Fibroblast of mammary gland (primary cell): ENCODE results near the gene HIVEP3.

Experiments used
- DNase-seq: peaks from one replicate; pipeline ENCODE4 v3.0.0-alpha.2; 2010; ENCODE audit warnings: low read depth
- H3K4me3 ChIP-seq: 2 replicates; pipeline ENCODE4 v1.5.1; 2011; ENCODE audit warnings: low read depth, mild to moderate bottlenecking, low read length, moderate library complexity; ENCODE audit not compliant: control insufficient read depth
- TF ChIP-seq, protein P1 (sequence below): conservative IDR thresholded peaks from 2 replicates; pipeline ENCODE4 v1.5.1; 2011; ENCODE audit warnings: low read depth, low read length, inconsistent platforms; ENCODE audit not compliant: control insufficient read depth, insufficient read depth

HIVEP3 gene

GRCh38 chr1:41855713-41856112 lies 63.0 kb downstream of the HIVEP3 start:
- DNase-seq, result no peak
- TF ChIP-seq, protein P1, sequence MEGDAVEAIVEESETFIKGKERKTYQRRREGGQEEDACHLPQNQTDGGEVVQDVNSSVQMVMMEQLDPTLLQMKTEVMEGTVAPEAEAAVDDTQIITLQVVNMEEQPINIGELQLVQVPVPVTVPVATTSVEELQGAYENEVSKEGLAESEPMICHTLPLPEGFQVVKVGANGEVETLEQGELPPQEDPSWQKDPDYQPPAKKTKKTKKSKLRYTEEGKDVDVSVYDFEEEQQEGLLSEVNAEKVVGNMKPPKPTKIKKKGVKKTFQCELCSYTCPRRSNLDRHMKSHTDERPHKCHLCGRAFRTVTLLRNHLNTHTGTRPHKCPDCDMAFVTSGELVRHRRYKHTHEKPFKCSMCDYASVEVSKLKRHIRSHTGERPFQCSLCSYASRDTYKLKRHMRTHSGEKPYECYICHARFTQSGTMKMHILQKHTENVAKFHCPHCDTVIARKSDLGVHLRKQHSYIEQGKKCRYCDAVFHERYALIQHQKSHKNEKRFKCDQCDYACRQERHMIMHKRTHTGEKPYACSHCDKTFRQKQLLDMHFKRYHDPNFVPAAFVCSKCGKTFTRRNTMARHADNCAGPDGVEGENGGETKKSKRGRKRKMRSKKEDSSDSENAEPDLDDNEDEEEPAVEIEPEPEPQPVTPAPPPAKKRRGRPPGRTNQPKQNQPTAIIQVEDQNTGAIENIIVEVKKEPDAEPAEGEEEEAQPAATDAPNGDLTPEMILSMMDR, result no peak

GRCh38 chr1:41853907-41854306 lies 64.8 kb downstream of the HIVEP3 start:
- no peak for DNase-seq
- H3K4me3 ChIP-seq, result no peak overlapping the region
- TF ChIP-seq, protein P1, result no peak

More at GRCh38 chr1:41855713-41856112, 63.0 kb downstream of the HIVEP3 start:
- no peak overlapping the region for H3K4me3 ChIP-seq

GRCh38 chr1:41852091-41852490 lies 66.6 kb downstream of the HIVEP3 start:
- TF ChIP-seq, protein P1, result no peak
- DNase-seq, result no peak
- H3K4me3 ChIP-seq, result no peak overlapping the region

DNA sequence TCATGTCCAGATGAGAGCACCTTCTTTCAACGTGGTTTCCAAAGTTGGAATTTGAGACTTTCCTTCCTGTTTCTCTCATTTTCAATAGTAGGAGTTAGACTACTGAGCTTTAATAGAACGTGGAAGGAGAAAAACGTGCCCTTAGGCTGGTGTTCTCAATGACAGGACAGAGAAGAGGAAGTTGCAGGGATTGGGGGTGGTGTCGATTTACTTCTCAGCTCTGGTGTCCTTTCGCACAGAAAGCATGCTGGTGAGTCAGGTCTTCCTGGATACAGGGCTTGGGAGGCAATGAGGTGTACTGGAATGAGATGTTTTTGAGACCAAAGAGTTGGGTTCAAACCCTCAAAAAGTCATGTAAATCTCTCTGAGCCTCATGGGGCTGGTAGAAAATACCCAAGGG lies 67.1 kb downstream of the HIVEP3 start:
- TF ChIP-seq, protein P1, result no peak
- peak; percentile 85 for DNase-seq
- no peak overlapping the region for H3K4me3 ChIP-seq

GRCh38 chr1:41850029-41850428 lies 68.7 kb downstream of the HIVEP3 start:
- H3K4me3 ChIP-seq, result no peak overlapping the region
- DNase-seq, result no peak
- TF ChIP-seq, protein P1, result no peak

DNA sequence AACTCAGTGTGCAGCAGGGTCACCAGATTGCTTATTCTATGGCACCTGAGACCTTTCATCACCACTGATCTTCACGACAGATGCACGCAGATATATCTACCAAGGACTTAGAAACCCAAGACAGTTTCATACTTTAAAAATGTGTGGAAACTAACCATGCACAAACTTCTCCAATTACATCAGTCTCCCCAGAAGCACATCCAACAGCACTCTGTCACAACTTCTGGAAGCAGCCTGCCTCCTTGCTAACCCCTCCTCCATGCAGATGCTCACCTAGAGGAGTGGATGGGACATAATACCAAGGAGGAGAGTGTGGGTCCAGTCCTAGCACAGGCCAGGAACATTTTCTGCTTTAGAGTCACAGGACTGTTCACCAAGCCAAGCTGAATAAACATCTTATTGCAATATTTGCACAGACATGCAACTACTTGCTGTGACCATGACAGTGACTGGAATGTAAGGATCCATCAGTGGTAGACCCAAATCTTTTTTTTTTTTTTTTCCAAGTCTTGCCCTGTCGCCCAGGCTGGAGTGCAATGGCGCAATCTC lies 69.4 kb downstream of the HIVEP3 start:
- no peak overlapping the region for H3K4me3 ChIP-seq
- no peak for DNase-seq
- TF ChIP-seq, protein P1, result no peak
